B cell (primary cell): ENCODE results near the gene HSD11B1. TPM values are rescaled to one million over a fixed set of nuclear protein-coding genes. Genes with fewer than 3 reads are reported as not detected.

ENCODE experiments used
- ATAC-seq: fragments of 200-7000 bp; cut with Tn5 transposase; one replicate; pipeline ENCODE4 v1.10.0; 2021; ENCODE audit warnings: low read depth, mild to moderate bottlenecking, moderate number of reproducible peaks, moderate library complexity
- CTCF ChIA-PET: fragments of 350-600 bp; sonication (Branson Sonifier 250); formaldehyde crosslinking; loops from one replicate; lab custom pipeline; 2021; ENCODE audit warnings: antibody characterized with exemption, inconsistent platforms; lab: Charles Lee
- POLR2A ChIA-PET: fragments of 350-600 bp; sonication (Branson Sonifier 250); formaldehyde crosslinking; loops from one replicate; lab custom pipeline; 2021; ENCODE audit warnings: antibody characterized with exemption; lab: Charles Lee
- DNase-seq: peaks from one replicate; pipeline ENCODE4 v3.0.0; 2013
- H2AFZ ChIP-seq: 2 replicates; pipeline ENCODE4 v1.6.1; 2012; ENCODE audit warnings: mild to moderate bottlenecking, low read depth, low read length; ENCODE audit not compliant: insufficient read depth, poor library complexity, severe bottlenecking
- H3K27ac ChIP-seq, 2 donors: 1 replicate in 1 of 2; 2 replicates in 1 of 2; pipeline ENCODE4 v1.5.1; 2012 to 2013; ENCODE audit warnings: low read length in 2 of 2, mild to moderate bottlenecking in 2 of 2, moderate library complexity in 1 of 2
- H3K27me3 ChIP-seq, 4 experiments: fragments of 200-600 bp in 1 of 4; sonication (generic) in 1 of 4; replicated peaks in 1 of 4; 1 replicate in 2 of 4; 2 replicates in 2 of 4; pipeline versions ENCODE4 v1.6.1 to v1.7.0; 2013 to 2016; ENCODE audit warnings: low read length in 3 of 4, mild to moderate bottlenecking in 2 of 4, mixed read lengths in 1 of 4, moderate library complexity in 1 of 4; ENCODE audit not compliant: insufficient read depth in 4 of 4, control insufficient read depth in 3 of 4; ENCODE audit errors: control extremely low read depth in 1 of 4
- H3K36me3 ChIP-seq, 2 experiments: replicated peaks in 1 of 2; 1 replicate in 1 of 2; 2 replicates in 1 of 2; pipeline versions ENCODE4 v1.6.1 to v1.7.1; 2013; ENCODE audit warnings: low read length in 1 of 2; ENCODE audit not compliant: insufficient read depth in 2 of 2, control insufficient read depth in 1 of 2; ENCODE audit errors: control extremely low read depth in 1 of 2, extremely low read depth in 1 of 2
- H3K4me1 ChIP-seq, 2 donors: fragments of 200-600 bp in 1 of 2; sonication (generic) in 1 of 2; 1 replicate in 1 of 2; 2 replicates in 1 of 2; pipeline versions ENCODE4 v1.5.1 to v1.6.1; 2013 to 2017; ENCODE audit warnings: low read length in 2 of 2; ENCODE audit not compliant: control insufficient read depth in 2 of 2, insufficient read depth in 2 of 2
- H3K4me2 ChIP-seq: replicated peaks from 2 replicates; pipeline ENCODE3; 2012; ENCODE audit warnings: mild to moderate bottlenecking, low read depth, low read length; ENCODE audit not compliant: poor library complexity, severe bottlenecking
- H3K4me3 ChIP-seq, 5 experiments: fragments of 200-600 bp in 1 of 5; sonication (generic) in 1 of 5; 1 replicate in 3 of 5; 2 replicates in 2 of 5; pipeline versions ENCODE4 v1.5.1 to v1.7.0; 2011 to 2016; ENCODE audit warnings: low read length in 4 of 5, mild to moderate bottlenecking in 4 of 5, low read depth in 2 of 5, control low read depth in 1 of 5, moderate library complexity in 1 of 5; ENCODE audit not compliant: insufficient read depth in 1 of 5; ENCODE audit errors: control extremely low read depth in 1 of 5, extremely low read depth in 1 of 5
- H3K79me2 ChIP-seq: fragments of 200-600 bp; sonication (generic); one replicate; pipeline ENCODE4 v1.6.0; 2016; ENCODE audit warnings: low read length; ENCODE audit not compliant: control insufficient read depth, insufficient read depth
- H3K9ac ChIP-seq: fragments of 200-600 bp; sonication (generic); 2 replicates; pipeline ENCODE4 v1.6.1; 2017; ENCODE audit warnings: mild to moderate bottlenecking, low read length, moderate library complexity
- H3K9me3 ChIP-seq, 3 donors: one replicate each; pipeline versions ENCODE4 v1.6.1 to v1.7.1; 2013; ENCODE audit warnings: low read length in 2 of 3; ENCODE audit not compliant: control insufficient read depth in 2 of 3, insufficient read depth in 1 of 3; ENCODE audit errors: control extremely low read depth in 1 of 3
- H4K20me1 ChIP-seq: 2 replicates; pipeline ENCODE4 v1.6.0; 2012; ENCODE audit warnings: mild to moderate bottlenecking, low read length; ENCODE audit not compliant: insufficient read depth, control insufficient read depth, poor library complexity, severe bottlenecking
- H3K27ac Mint-ChIP-seq: one replicate; pipeline ENCODE4 v1.8.0; 2021; ENCODE audit warnings: mixed read lengths
- H3K27me3 Mint-ChIP-seq: one replicate; pipeline ENCODE4 v1.8.0; 2021; ENCODE audit warnings: mixed read lengths
- H3K4me1 Mint-ChIP-seq: one replicate; pipeline ENCODE4 v1.8.0; 2021; ENCODE audit warnings: mixed read lengths
- H3K4me3 Mint-ChIP-seq: one replicate; pipeline ENCODE4 v1.8.0; 2021; ENCODE audit warnings: mixed read lengths
- H3K9me3 Mint-ChIP-seq: one replicate; pipeline ENCODE4 v1.8.0; 2022; ENCODE audit warnings: mixed read lengths; ENCODE audit not compliant: insufficient read depth
- CTCF ChIP-seq: fragments of 200-600 bp; IDR thresholded peaks from one replicate; pipeline ENCODE4 v1.8.0; 2022; ENCODE audit warnings: antibody characterized with exemption, mild to moderate bottlenecking
- EZH2 ChIP-seq: IDR thresholded peaks from 2 replicates; pipeline ENCODE4 v1.6.1; 2012; ENCODE audit warnings: borderline replicate concordance, low read depth, mild to moderate bottlenecking, moderate library complexity, low read length; ENCODE audit not compliant: insufficient read depth, poor library complexity, severe bottlenecking
- WGBS: methylation state at CpG from one replicate; pipeline ENCODE4 v1.1.5; 2013; ENCODE audit warnings: missing lambda C conversion rate; ENCODE audit not compliant: insufficient coverage; 5-methylcytosine and 5-hydroxymethylcytosine counted together
- intact Hi-C: fragments of 100-400 bp; cut with micrococcal nuclease; formaldehyde crosslinking; loops from one replicate; pipeline ENCODE4 v1.10.0; 2022
- polyA plus RNA-seq: library from polyadenylated mRNA; depleted of rRNA; stranded (reverse); fragments of >200 nt; gene quantifications from 2 replicates; pipeline ENCODE4 v1.2.3, GENCODE V29; 2012
- total RNA-seq, 2 donors: library from RNA; stranded (reverse); fragments of 120-200 nt in 1 of 2; gene quantifications; 1 replicate in 1 of 2; 2 replicates in 1 of 2; pipeline versions ENCODE4 v1.2.3 to v1.2.4, GENCODE V29; 2013 to 2022

The HSD11B1 gene
- total and polyA plus RNA-seq, 2 donors (not counting 1 experiment from before 2014, with no cell fraction given): not detected

GRCh38 chr1:209778102-209778501 is 73.5 kb downstream of the HSD11B1 start:
- TF ChIP-seq CTCF (no peak), EZH2 (no peak)
- no peaks in the 10 kb centered on the region for H3K27me3 ChIP-seq
- H4K20me1 ChIP-seq: peaks cover 13% of the 10 kb centered on the region
- ChIA-PET CTCF (interaction anchor here (1.2 kb wide), 1 partner anchor 8 kb away, joined by 3 read pairs; no protein-coding TSS in a partner anchor), POLR2A (no interaction called here)
- no peaks in the 10 kb centered on the region for H3K27me3 Mint-ChIP-seq
- no peak overlapping the region for H3K9ac ChIP-seq
- H3K79me2 ChIP-seq: peaks cover 25% of the 10 kb centered on the region
- no peak for DNase-seq
- H3K27ac Mint-ChIP-seq: no peak overlapping the region
- peaks cover 8 to 93% of the 10 kb centered on the region in 2 experiments for H3K36me3 ChIP-seq
- H3K27ac ChIP-seq: peak overlapping the region in 1 of 2 donors; percentile 63
- no peak overlapping the region for H3K4me3 Mint-ChIP-seq
- H3K4me3 ChIP-seq: no peak overlapping the region
- no peak overlapping the region for H2AFZ ChIP-seq
- no peaks in the 10 kb centered on the region for H3K9me3 ChIP-seq
- H3K4me2 ChIP-seq: no peak overlapping the region
- intact Hi-C loops: no loop called here
- H3K9me3 Mint-ChIP-seq: no peaks in the 10 kb centered on the region
- 100% methylated on average over 1 of the region's 1 CpG for WGBS
- ATAC-seq: no peak
- peaks cover 7% of the 10 kb centered on the region for H3K4me1 Mint-ChIP-seq
- peaks cover 31 to 34% of the 10 kb centered on the region in 2 donors for H3K4me1 ChIP-seq

DNA sequence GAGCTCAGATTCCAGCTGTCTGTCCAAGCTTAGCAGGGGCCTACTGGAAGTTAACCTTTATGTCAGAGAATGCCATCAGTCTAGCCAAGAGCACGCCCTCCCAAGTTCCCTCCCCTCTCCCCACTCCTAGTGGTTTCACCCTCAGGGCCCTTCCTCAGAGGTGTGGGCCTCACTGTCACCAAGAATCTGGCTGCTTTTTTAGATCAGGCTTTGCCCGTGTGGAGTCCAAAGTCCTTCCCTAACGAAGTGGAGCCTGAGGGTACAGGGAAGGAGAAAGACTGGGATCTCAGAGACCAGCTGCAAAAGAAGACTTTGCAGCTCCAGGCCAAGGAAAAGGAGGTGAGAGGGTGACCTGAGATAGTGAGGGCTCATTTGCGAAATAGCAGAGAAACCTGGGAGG is 75.6 kb downstream of the HSD11B1 start:
- Histone ChIP-seq H3K4me3 (no peak overlapping the region), H3K27ac (peak overlapping the region in 1 of 2 donors; percentile 8), H3K27me3 (no peaks in the 10 kb centered on the region), H3K9me3 (peaks cover 0 to 3% (median 0%) of the 10 kb centered on the region in 3 donors), H3K36me3 (peaks cover 8 to 75% of the 10 kb centered on the region in 2 experiments), H4K20me1 (peaks cover 6% of the 10 kb centered on the region), H3K79me2 (peaks cover 19% of the 10 kb centered on the region), H2AFZ (no peak overlapping the region), H3K4me2 (no peak overlapping the region), H3K9ac (no peak overlapping the region), H3K4me1 (peaks cover 23 to 31% of the 10 kb centered on the region in 2 donors)
- peaks cover 2% of the 10 kb centered on the region for H3K9me3 Mint-ChIP-seq
- H3K27ac Mint-ChIP-seq: peak overlapping the region; percentile 38
- WGBS: 94% methylated on average over 2 of the region's 4 CpGs
- H3K27me3 Mint-ChIP-seq: no peaks in the 10 kb centered on the region
- DNase-seq (no peak), ATAC-seq (no peak)
- POLR2A ChIA-PET: no interaction called here
- H3K4me1 Mint-ChIP-seq: peaks cover 27% of the 10 kb centered on the region
- CTCF ChIA-PET: interaction anchor here (1.1 kb wide), 1 partner anchor 11 kb away, joined by 3 read pairs; no protein-coding TSS in a partner anchor
- intact Hi-C loops: no loop called here
- TF ChIP-seq EZH2 (no peak), CTCF (no peak)
- no peak overlapping the region for H3K4me3 Mint-ChIP-seq
